ENCODE data around the gene NCOA4. TPM values are rescaled to one million over a fixed set of nuclear protein-coding genes. Genes with fewer than 3 reads are reported as not detected.

Gene NCOA4
- total RNA-seq = 100 to 1,000 TPM in 3 of 4 donors, 10 to 100 TPM in 1; 88.8 to 223 (median 110) TPM

DNA sequence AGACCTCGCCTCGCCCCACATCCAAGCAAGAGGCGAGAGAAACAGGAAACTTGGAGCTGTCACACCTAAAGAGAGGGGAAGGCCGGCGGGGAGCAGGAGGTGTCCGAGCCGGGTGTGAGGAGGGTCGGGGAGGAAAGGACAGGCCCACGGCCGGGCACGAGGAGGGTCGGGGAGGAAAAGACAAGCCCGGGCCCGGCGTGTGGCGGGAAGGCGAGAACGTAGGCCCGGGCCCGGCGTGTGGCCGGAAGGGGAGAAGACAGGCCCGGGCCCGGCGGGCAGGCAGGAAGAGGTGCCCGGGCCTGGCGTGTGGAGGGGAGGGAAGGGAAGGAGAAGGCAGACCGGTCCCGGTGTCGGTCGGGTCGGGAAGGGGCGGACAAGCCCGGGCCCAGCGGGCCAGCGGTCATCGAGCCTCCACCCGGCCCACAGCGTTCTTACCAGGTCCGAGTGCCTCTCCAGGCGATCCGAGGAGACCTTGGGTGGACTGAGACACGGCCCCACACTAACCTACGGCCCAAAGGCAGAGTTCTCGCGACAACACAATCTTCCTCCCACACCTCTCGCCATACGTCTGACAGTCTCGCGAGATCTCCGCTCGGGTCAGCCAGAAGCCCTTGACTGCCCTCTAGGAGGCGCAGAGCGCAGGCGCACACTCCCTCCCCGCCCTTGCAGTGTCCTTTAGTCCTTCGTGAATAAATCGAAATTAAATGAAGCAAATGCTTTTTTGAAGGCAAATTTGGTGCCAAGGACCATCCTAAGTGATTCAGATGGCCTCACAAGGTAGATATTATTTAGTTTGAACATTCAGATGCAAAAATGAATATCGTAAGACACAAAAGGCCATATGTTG is at the start of gene NCOA4:
TSS of gene NCOA4 (minus strand) at position 533 of the 847 bp plus-strand sequence. CDS start 13,943 bp downstream, outside the sequence.
- DNase-seq = peak; percentile 96 to 97
- Histone ChIP-seq H3K36me3 (no peaks in the 10 kb centered on the region), H3K27ac (peak within 1 kb of the TSS; percentile 74 to 82), H3K9me3 (no peaks in the 10 kb centered on the region), H3K4me1 (peaks cover 0 to 8% of the 10 kb centered on the region in 2 donors), H3K27me3 (no peaks in the 10 kb centered on the region), H3K4me3 (peak within 1 kb of the TSS; percentile 81 to 88)
- intact Hi-C loops (cut with DNase I; ENCODE audit: low total_unique reads) = no loop called here
- TF ChIP-seq, protein P1, sequence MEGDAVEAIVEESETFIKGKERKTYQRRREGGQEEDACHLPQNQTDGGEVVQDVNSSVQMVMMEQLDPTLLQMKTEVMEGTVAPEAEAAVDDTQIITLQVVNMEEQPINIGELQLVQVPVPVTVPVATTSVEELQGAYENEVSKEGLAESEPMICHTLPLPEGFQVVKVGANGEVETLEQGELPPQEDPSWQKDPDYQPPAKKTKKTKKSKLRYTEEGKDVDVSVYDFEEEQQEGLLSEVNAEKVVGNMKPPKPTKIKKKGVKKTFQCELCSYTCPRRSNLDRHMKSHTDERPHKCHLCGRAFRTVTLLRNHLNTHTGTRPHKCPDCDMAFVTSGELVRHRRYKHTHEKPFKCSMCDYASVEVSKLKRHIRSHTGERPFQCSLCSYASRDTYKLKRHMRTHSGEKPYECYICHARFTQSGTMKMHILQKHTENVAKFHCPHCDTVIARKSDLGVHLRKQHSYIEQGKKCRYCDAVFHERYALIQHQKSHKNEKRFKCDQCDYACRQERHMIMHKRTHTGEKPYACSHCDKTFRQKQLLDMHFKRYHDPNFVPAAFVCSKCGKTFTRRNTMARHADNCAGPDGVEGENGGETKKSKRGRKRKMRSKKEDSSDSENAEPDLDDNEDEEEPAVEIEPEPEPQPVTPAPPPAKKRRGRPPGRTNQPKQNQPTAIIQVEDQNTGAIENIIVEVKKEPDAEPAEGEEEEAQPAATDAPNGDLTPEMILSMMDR (IDR thresholded peaks at IDR 0.05) = peak; percentile 79 to 86 (median 82)
- TF ChIP-seq POLR2A (IDR thresholded peaks at IDR 0.05) = peak; percentile 35 to 56

DNA sequence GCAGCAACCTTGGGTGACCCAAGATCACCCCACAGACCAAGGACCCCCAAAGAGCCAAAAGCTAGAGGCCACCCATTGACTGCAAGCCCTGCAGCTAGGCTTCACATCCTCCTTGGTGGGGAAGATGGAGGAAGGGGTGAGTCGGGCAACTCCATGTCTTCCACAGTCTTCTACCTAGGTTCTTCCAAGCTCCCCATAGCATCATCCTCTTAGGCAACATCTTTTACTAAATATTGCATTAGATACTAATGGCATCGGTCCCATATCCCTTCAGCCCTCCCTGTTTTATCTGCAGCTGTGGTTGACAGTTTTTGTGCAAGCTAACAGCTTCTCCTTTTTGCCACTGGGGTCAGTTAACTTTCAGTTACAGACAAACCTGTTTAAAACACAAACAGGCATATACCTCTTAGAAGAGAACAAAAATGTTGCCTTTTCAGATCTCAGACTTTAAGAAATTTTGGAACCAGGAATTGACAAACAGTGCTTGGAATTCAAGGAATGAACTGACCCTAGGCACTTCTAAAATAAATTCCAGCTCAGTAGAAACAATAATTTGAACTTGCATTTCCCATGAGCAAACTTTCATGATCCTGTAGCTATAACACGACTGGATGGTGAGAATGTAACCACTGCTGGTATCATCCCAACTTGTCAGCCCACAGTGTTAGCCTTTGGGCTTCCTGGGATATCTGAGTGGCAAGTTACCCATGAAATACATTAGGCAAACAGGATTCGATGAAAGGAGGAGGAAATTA is 49.6 kb upstream of the NCOA4 start:
- intact Hi-C loops (cut with DNase I; ENCODE audit: low total_unique reads) = no loop called here
- Histone ChIP-seq H3K27ac (no peak overlapping the region), H3K27me3 (no peaks in the 10 kb centered on the region), H3K4me3 (no peak overlapping the region), H3K36me3 (no peaks in the 10 kb centered on the region), H3K4me1 (no peaks in the 10 kb centered on the region), H3K9me3 (no peaks in the 10 kb centered on the region)
- no peak for DNase-seq
- no peak for TF ChIP-seq POLR2A (IDR thresholded peaks at IDR 0.05)
- TF ChIP-seq, protein P1 (IDR thresholded peaks at IDR 0.05) = no peak

DNA sequence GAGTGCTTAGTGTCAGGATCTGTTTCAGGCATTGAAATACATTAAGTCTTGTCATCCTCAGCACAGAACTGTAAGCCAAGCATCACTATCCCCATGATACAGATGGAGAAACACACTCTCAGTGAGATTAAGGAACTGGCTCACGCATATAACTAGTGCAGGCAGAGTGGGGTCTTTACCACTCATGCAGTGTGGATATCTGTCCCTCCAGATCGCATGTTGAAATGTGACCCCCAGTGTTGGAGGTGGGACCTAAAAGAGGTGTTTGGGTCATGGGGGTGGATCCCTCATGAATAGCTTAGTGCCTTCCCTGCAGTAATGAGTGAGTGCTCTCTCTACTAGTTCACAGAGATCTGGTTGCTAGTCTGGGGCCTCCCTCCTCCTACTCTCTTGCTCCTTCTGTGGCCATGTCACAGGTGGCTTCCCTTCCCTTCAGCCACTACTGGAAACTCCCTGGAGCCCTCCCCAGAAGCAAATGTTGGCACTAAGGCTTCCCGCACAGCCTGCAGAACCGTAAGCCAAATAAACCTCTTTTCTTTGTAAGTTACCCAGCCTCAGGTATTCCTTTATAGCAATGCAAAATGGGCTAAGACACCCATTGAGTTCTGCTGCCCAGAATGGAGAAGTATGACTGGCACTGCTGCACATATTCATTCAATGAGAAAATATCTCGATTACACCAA is 47.4 kb upstream of the NCOA4 start:
- no peaks in the 10 kb centered on the region for H3K4me1 ChIP-seq
- no peak overlapping the region for H3K27ac ChIP-seq
- no peaks in the 10 kb centered on the region for H3K9me3 ChIP-seq
- no peak for DNase-seq
- intact Hi-C loops (cut with DNase I; ENCODE audit: low total_unique reads) = no loop called here
- no peak overlapping the region for H3K4me3 ChIP-seq
- no peak for TF ChIP-seq POLR2A (IDR thresholded peaks at IDR 0.05)
- TF ChIP-seq, protein P1 (IDR thresholded peaks at IDR 0.05) = no peak
- H3K36me3 ChIP-seq = no peaks in the 10 kb centered on the region
- H3K27me3 ChIP-seq = no peaks in the 10 kb centered on the region

DNA sequence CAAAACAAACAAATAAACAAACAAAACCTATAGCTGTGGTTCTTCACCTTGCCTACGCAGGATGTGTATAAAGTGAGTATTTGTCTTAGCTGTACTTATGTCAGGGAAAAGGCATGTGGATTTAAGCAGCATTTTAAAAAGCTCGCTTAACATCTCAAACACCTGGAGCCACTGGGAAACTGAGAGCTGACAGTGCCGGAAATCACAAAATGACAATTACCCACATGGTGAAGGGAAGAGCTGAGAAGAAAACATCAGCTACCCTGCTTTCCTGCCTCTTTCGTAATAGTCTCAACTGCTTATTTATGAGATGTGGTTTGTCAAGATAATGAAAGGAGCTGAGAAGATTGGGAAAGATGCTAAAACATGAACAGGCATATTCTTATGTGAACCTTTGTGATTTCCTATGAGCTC is 46.7 kb upstream of the NCOA4 start:
- TF ChIP-seq POLR2A (IDR thresholded peaks at IDR 0.05) = no peak
- TF ChIP-seq, protein P1 (IDR thresholded peaks at IDR 0.05) = no peak
- Histone ChIP-seq H3K9me3 (no peaks in the 10 kb centered on the region), H3K36me3 (no peaks in the 10 kb centered on the region), H3K4me1 (no peaks in the 10 kb centered on the region), H3K4me3 (no peak overlapping the region), H3K27ac (no peak overlapping the region), H3K27me3 (no peaks in the 10 kb centered on the region)
- intact Hi-C loops (cut with DNase I; ENCODE audit: low total_unique reads) = no loop called here
- no peak for DNase-seq
